Upper lobe of left lung (tissue), 6 donors: ENCODE results near the gene EFCAB8. TPM values are rescaled to one million over a fixed set of nuclear protein-coding genes. Genes with fewer than 3 reads are reported as not detected.

Source experiments
- ATAC-seq, 2 donors: fragments of 200-7000 bp; cut with Tn5 transposase; one replicate each; pipeline ENCODE4 v1.9.1; 2022; ENCODE audit warnings: mild to moderate bottlenecking in 2 of 2, moderate library complexity in 2 of 2; ENCODE audit not compliant: low FRiP score in 2 of 2
- DNase-seq, 2 donors: peaks; one replicate each; pipeline ENCODE4 v3.0.0-alpha.2; 2019 to 2020
- H3K27ac ChIP-seq, 4 donors: fragments of 200-600 bp; sonication (generic); one replicate each; pipeline ENCODE4 v1.5.1; 2016 to 2019
- H3K27me3 ChIP-seq, 4 donors: fragments of 200-600 bp; sonication (generic); one replicate each; pipeline ENCODE4 v1.5.1; 2017 to 2019
- H3K36me3 ChIP-seq, 4 donors: fragments of 200-600 bp; sonication (generic); one replicate each; pipeline ENCODE4 v1.5.1; 2016 to 2019
- H3K4me1 ChIP-seq, 4 donors: fragments of 200-600 bp; sonication (generic); one replicate each; pipeline ENCODE4 v1.5.1; 2018 to 2019
- H3K4me3 ChIP-seq, 4 donors: fragments of 200-600 bp; sonication (generic); one replicate each; pipeline ENCODE4 v1.5.1; 2017 to 2019; ENCODE audit warnings: mild to moderate bottlenecking in 2 of 4, moderate library complexity in 1 of 4
- H3K9me3 ChIP-seq, 4 donors: fragments of 200-600 bp; sonication (generic); one replicate each; pipeline ENCODE4 v1.5.1; 2018 to 2019
- CTCF ChIP-seq, 6 experiments: fragments of 450-650 bp in 4 of 6; fragments of 200-600 bp in 2 of 6; sonication (generic) in 2 of 6; IDR thresholded peaks; one replicate each; pipeline ENCODE4 v1.5.1; 2016 to 2019; ENCODE audit warnings: antibody characterized with exemption in 6 of 6
- EP300 ChIP-seq, 4 donors: sonication (generic); formaldehyde crosslinking; IDR thresholded peaks; one replicate each; pipeline ENCODE4 v1.5.1; 2017; ENCODE audit warnings: antibody characterized with exemption in 4 of 4, control low read depth in 2 of 4
- POLR2A ChIP-seq, 4 donors: fragments of 450-650 bp; IDR thresholded peaks; one replicate each; pipeline ENCODE4 v1.5.1; 2016 to 2017; ENCODE audit warnings: antibody characterized with exemption in 4 of 4, mild to moderate bottlenecking in 2 of 4
- POLR2AphosphoS5 ChIP-seq, 2 donors: sonication (generic); formaldehyde crosslinking; IDR thresholded peaks; one replicate each; pipeline ENCODE4 v1.5.1; 2017; ENCODE audit warnings: antibody characterized with exemption in 2 of 2
- WGBS, 2 donors: methylation state at CpG; one replicate each; pipeline ENCODE4 v1.1.5; 2017 to 2018; 5-methylcytosine and 5-hydroxymethylcytosine counted together
- total RNA-seq, 6 donors: library from RNA; depleted of rRNA in 4 of 6; stranded (reverse); fragments of >200 nt in 4 of 6; gene quantifications; one replicate each; pipeline versions ENCODE4 v1.1.0 to v1.2.1, GENCODE V29; 2016 to 2021
- donor health status: DM: no; HTN: no; CAD: no; lungs with moderate emphysema.
- donor health status: DM: no; HTN: yes; CAD: no; lungs with severe emphysema.

EFCAB8 gene
- total RNA-seq, 6 donors from 2014 or later: 0.10 to 3.3 (median 0.67) TPM

GRCh38 chr20:32878820-32879219 is 20.1 kb downstream of the EFCAB8 start:
- Histone ChIP-seq H3K36me3 (no peaks in the 10 kb centered on the region), H3K27me3 (no peaks in the 10 kb centered on the region), H3K4me3 (no peak overlapping the region), H3K9me3 (no peaks in the 10 kb centered on the region), H3K4me1 (no peaks in the 10 kb centered on the region), H3K27ac (no peak overlapping the region)
- WGBS, 2 donors: 93 to 100% methylated on average over 2 to 3 of the region's 3 CpGs
- DNase-seq (no peak), ATAC-seq (no peak)
- TF ChIP-seq POLR2A (IDR thresholded peaks at IDR 0.05) (no peak), EP300 (IDR thresholded peaks at IDR 0.05) (no peak), CTCF (IDR thresholded peaks at IDR 0.05) (no peak), POLR2AphosphoS5 (IDR thresholded peaks at IDR 0.05) (no peak)

DNA sequence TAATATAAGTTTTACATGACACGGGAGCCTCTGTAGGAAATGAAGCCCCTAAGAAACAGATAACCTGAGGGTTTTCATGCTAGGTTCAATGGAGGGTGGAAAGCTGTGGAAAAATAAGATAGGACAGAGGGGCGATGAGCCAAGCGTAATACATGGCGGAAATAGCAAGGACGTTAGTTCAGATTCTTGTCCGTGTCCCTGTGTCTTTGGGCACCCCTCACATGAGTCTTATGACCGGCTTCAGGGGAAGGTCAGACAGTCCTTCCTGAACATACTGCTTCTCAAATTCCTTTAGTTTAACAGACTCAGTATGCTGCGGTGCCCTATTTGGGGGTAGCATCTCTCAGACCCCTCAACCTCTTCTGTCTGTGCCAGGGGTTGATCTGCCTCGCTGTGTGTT is 20.8 kb downstream of the EFCAB8 start:
- no peak for ATAC-seq
- 90 to 95% methylated on average over 9 of the region's 9 CpGs for WGBS, 2 donors
- no peak for DNase-seq
- H3K36me3 ChIP-seq: no peaks in the 10 kb centered on the region
- no peaks in the 10 kb centered on the region for H3K9me3 ChIP-seq
- H3K4me3 ChIP-seq: no peak overlapping the region
- H3K4me1 ChIP-seq: no peaks in the 10 kb centered on the region
- TF ChIP-seq POLR2AphosphoS5 (IDR thresholded peaks at IDR 0.05) (no peak), POLR2A (IDR thresholded peaks at IDR 0.05) (no peak), EP300 (IDR thresholded peaks at IDR 0.05) (no peak), CTCF (IDR thresholded peaks at IDR 0.05) (no peak)
- no peak overlapping the region for H3K27ac ChIP-seq
- no peaks in the 10 kb centered on the region for H3K27me3 ChIP-seq

GRCh38 chr20:32880635-32881034 is 21.9 kb downstream of the EFCAB8 start:
- no peaks in the 10 kb centered on the region for H3K36me3 ChIP-seq
- DNase-seq: no peak
- TF ChIP-seq EP300 (IDR thresholded peaks at IDR 0.05) (no peak), CTCF (IDR thresholded peaks at IDR 0.05) (no peak), POLR2AphosphoS5 (IDR thresholded peaks at IDR 0.05) (no peak), POLR2A (IDR thresholded peaks at IDR 0.05) (no peak)
- H3K27ac ChIP-seq: no peak overlapping the region
- 84% methylated on average over 2 of the region's 2 CpGs for WGBS, 2 donors
- H3K27me3 ChIP-seq: no peaks in the 10 kb centered on the region
- no peak for ATAC-seq
- no peaks in the 10 kb centered on the region for H3K9me3 ChIP-seq
- no peak overlapping the region for H3K4me3 ChIP-seq
- no peaks in the 10 kb centered on the region for H3K4me1 ChIP-seq

DNA sequence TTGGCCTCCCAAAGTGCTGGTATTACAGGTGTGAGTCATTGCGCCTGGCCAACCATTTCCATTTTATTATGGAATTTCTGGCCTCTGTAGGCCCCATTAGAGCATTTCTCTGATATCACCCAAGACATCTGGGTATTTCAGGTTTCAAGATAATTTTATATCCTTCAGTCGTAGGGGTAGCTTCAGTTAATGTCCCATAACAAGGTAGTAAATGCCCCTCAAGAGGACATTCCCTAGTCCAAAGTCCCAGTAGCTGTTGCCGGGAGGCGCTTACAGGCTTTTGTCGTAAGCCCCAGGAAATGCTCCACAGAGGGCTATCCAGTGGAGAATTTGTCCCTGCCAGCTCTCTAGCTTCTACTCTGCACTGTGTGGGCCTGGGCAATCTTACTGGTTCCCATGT is 24.4 kb downstream of the EFCAB8 start:
- 74 to 85% methylated on average over 5 of the region's 5 CpGs for WGBS, 2 donors
- no peaks in the 10 kb centered on the region for H3K4me1 ChIP-seq
- no peak overlapping the region for H3K27ac ChIP-seq
- H3K9me3 ChIP-seq: no peaks in the 10 kb centered on the region
- no peak for DNase-seq
- no peak for TF ChIP-seq POLR2AphosphoS5 (IDR thresholded peaks at IDR 0.05)
- TF ChIP-seq CTCF (IDR thresholded peaks at IDR 0.05): no peak
- no peak for TF ChIP-seq EP300 (IDR thresholded peaks at IDR 0.05)
- TF ChIP-seq POLR2A (IDR thresholded peaks at IDR 0.05): no peak
- no peak overlapping the region for H3K4me3 ChIP-seq
- no peaks in the 10 kb centered on the region for H3K36me3 ChIP-seq
- H3K27me3 ChIP-seq: no peaks in the 10 kb centered on the region
- no peak for ATAC-seq

DNA sequence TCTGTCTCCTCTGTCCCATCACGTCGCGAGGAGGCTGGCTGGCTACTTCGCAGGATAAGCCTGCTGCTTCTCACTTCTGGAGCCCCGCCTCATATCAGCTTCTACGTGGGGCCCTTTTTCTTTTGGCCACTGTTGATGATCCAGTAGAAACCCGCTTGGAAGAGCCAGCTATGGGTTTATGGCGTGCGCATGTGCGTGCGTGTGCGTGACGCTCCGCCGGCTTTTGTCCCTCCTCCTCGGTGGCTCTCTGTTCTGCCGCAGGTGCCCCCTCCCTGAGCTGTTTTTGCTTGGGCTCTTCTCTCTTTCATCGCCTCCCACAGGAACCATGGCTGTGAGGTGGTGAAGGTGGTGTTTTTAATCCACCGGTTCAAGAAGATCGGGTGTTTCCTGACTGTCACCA is 26.5 kb downstream of the EFCAB8 start:
- no peak for DNase-seq
- Histone ChIP-seq H3K4me3 (no peak overlapping the region), H3K27me3 (no peaks in the 10 kb centered on the region), H3K9me3 (no peaks in the 10 kb centered on the region), H3K27ac (no peak overlapping the region), H3K4me1 (no peaks in the 10 kb centered on the region), H3K36me3 (no peaks in the 10 kb centered on the region)
- WGBS, 2 donors: 91 to 92% methylated on average over 18 to 20 of the region's 20 CpGs
- no peak for ATAC-seq
- no peak for TF ChIP-seq EP300 (IDR thresholded peaks at IDR 0.05)
- TF ChIP-seq POLR2AphosphoS5 (IDR thresholded peaks at IDR 0.05): no peak
- no peak for TF ChIP-seq CTCF (IDR thresholded peaks at IDR 0.05)
- TF ChIP-seq POLR2A (IDR thresholded peaks at IDR 0.05): no peak
